Measurements from ENCODE around the gene PHTF1.

DNA sequence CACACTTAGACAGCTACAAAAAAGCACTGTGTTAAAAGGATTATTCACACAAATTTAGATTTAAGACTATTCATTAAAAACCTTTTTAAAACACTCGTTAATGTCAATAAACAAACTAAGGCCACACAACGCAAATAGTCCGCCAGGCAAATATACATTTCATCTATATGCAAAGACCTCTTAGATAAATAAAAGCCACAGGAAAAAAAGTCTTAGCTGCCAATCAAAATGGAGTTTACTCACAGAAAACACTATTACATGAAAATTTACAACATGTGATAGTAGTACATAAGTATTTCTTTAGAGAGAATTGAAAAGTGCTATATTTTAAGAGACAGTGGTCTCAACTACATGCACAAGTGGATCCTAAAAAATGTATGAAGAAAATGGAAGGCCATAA lies 2.7 kb upstream of the PHTF1 start:
- TF ChIP-seq, protein P1, sequence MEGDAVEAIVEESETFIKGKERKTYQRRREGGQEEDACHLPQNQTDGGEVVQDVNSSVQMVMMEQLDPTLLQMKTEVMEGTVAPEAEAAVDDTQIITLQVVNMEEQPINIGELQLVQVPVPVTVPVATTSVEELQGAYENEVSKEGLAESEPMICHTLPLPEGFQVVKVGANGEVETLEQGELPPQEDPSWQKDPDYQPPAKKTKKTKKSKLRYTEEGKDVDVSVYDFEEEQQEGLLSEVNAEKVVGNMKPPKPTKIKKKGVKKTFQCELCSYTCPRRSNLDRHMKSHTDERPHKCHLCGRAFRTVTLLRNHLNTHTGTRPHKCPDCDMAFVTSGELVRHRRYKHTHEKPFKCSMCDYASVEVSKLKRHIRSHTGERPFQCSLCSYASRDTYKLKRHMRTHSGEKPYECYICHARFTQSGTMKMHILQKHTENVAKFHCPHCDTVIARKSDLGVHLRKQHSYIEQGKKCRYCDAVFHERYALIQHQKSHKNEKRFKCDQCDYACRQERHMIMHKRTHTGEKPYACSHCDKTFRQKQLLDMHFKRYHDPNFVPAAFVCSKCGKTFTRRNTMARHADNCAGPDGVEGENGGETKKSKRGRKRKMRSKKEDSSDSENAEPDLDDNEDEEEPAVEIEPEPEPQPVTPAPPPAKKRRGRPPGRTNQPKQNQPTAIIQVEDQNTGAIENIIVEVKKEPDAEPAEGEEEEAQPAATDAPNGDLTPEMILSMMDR (IDR thresholded peaks at IDR 0.05; ENCODE audit: low read depth, low read length, poor library complexity, severe bottlenecking) = no peak
- TF ChIP-seq EZH2phosphoT487 (IDR thresholded peaks at IDR 0.05; ENCODE audit: borderline replicate concordance, low read length) = no peak
